K562 (cell line): ENCODE results near the gene C1orf167. TPM values are rescaled to one million over a fixed set of nuclear protein-coding genes. Genes with fewer than 3 reads are reported as not detected.

Experiments used
- ATAC-seq: fragments of 200-7000 bp; cut with Tn5 transposase; 3 replicates; pipeline ENCODE4 v1.9.1; 2020; ENCODE audit warnings: moderate library complexity
- BruUV-seq: library from RNA; stranded (reverse); fragments of 400-500 nt; replicated peaks from 2 replicates; lab custom pipeline; 2021; lab: Mats Ljungman, UMichigan
- CTCF ChIA-PET: fragments of 300-600 bp; formaldehyde crosslinking; extraction: SDS; loops from one replicate; lab custom pipeline; 2021; ENCODE audit warnings: low intra/inter-chr PET ratio; lab: Yijun Ruan, JAX
- POLR2A ChIA-PET: fragments of 300-600, 350-650 bp; sonication (Branson Sonifier 250); formaldehyde crosslinking; extraction: SDS; loops from one replicate; lab custom pipeline; 2021; ENCODE audit warnings: antibody characterized with exemption, inconsistent platforms; lab: Yijun Ruan, JAX
- DNase-seq, 4 experiments: peaks; one replicate each; pipeline versions ENCODE4 v3.0.0 to v3.0.0-alpha.2; 2011 to 2018; ENCODE audit warnings: low spot score in 3 of 4, mixed read lengths in 3 of 4; ENCODE audit errors: extremely low read depth in 1 of 4
- FAIRE-seq: peaks from 2 replicates; lab custom pipeline; 2011; peaks lifted over from hg19 to GRCh38; lab: Jason Lieb, UNC
- H2AFZ ChIP-seq: 2 replicates; pipeline ENCODE4 v1.6.0; 2011; ENCODE audit warnings: low read depth, low read length, control low read depth, inconsistent platforms
- H3K27ac ChIP-seq: fragments of 200-600 bp; 3 replicates; pipeline ENCODE4 v1.8.0; 2011; ENCODE audit warnings: low read depth, mild to moderate bottlenecking, control low read depth, inconsistent platforms, low read length, moderate library complexity, mixed read lengths; ENCODE audit errors: extremely low read depth
- H3K27me3 ChIP-seq, 2 experiments: fragments of 300-600 bp in 1 of 2; 2 replicates in 1 of 2; 3 replicates in 1 of 2; pipeline versions ENCODE4 v1.6.0 to v1.8.0; 2011; ENCODE audit warnings: inconsistent platforms in 2 of 2, low read length in 2 of 2, mild to moderate bottlenecking in 1 of 2, mixed read lengths in 1 of 2, moderate library complexity in 1 of 2; ENCODE audit not compliant: control insufficient read depth in 2 of 2, insufficient read depth in 2 of 2
- H3K36me3 ChIP-seq: fragments of 300-600 bp; 3 replicates; pipeline ENCODE4 v1.8.0; 2011; ENCODE audit warnings: mild to moderate bottlenecking, low read length, inconsistent platforms; ENCODE audit not compliant: control insufficient read depth, insufficient read depth
- H3K4me1 ChIP-seq, 2 experiments: fragments of 200-600 bp in 1 of 2; replicated peaks in 1 of 2; 2 replicates in 1 of 2; 3 replicates in 1 of 2; pipeline versions ENCODE4 v1.5.1 to v1.8.0; 2011; ENCODE audit warnings: inconsistent platforms in 2 of 2, low read length in 2 of 2, mild to moderate bottlenecking in 1 of 2, mixed read lengths in 1 of 2, moderate library complexity in 1 of 2; ENCODE audit not compliant: control insufficient read depth in 2 of 2, insufficient read depth in 2 of 2
- H3K4me2 ChIP-seq: 2 replicates; pipeline ENCODE4 v1.6.1; 2011; ENCODE audit warnings: low read length, control low read depth, inconsistent platforms, mixed read lengths; ENCODE audit not compliant: insufficient read depth
- H3K4me3 ChIP-seq: fragments of 200-600 bp; sonication (generic), shearing (Covaris generic); 2 replicates; pipeline ENCODE4 v1.5.1; 2016; ENCODE audit warnings: control low read depth, inconsistent platforms
- H3K79me2 ChIP-seq: fragments of 200-600 bp; 3 replicates; pipeline ENCODE4 v1.8.0; 2011; ENCODE audit warnings: low read length, inconsistent platforms; ENCODE audit not compliant: control insufficient read depth, insufficient read depth
- H3K9ac ChIP-seq, 2 experiments: 2 replicates each; pipeline versions ENCODE4 v1.6.0 to v1.6.1; 2011; ENCODE audit warnings: low read depth in 2 of 2, low read length in 2 of 2, control low read depth in 1 of 2, inconsistent platforms in 1 of 2, mild to moderate bottlenecking in 1 of 2, mixed read lengths in 1 of 2; ENCODE audit not compliant: insufficient read depth in 1 of 2
- H3K9me1 ChIP-seq: one replicate; pipeline ENCODE4 v1.6.0; 2011; ENCODE audit warnings: inconsistent platforms, mild to moderate bottlenecking, low read length, moderate library complexity; ENCODE audit not compliant: control insufficient read depth, insufficient read depth
- H3K9me3 ChIP-seq: replicated peaks from 2 replicates; pipeline ENCODE4 v1.5.1; 2011; ENCODE audit warnings: low read depth, low read length, inconsistent platforms; ENCODE audit not compliant: control insufficient read depth, insufficient read depth
- H4K20me1 ChIP-seq: replicated peaks from 2 replicates; pipeline ENCODE4 v1.6.1; 2011; ENCODE audit warnings: low read length, inconsistent platforms, mixed read lengths; ENCODE audit not compliant: control insufficient read depth, insufficient read depth
- CAMTA2 ChIP-seq: fragments of 250-450 bp; sonication (Bioruptor Pico); conservative IDR thresholded peaks from 2 replicates; pipeline ENCODE4 v1.5.1; 2022
- CREBBP ChIP-seq: IDR thresholded peaks from one replicate; pipeline ENCODE4 v1.6.1; 2012; ENCODE audit warnings: low read depth, mild to moderate bottlenecking, control low read depth, inconsistent platforms, low read length
- GMEB1 ChIP-seq: fragments of 250-450 bp; sonication (Bioruptor Pico); IDR thresholded peaks from 2 replicates; pipeline ENCODE4 v1.4.0; 2020; ENCODE audit warnings: mild to moderate bottlenecking
- IFI16 ChIP-seq: fragments of 250-450 bp; sonication (Bioruptor Pico); IDR thresholded peaks from 2 replicates; pipeline ENCODE4 v2.1.2; 2022; ENCODE audit warnings: mild to moderate bottlenecking, inconsistent platforms
- LCOR ChIP-seq: sonication (generic); formaldehyde crosslinking; IDR thresholded peaks from 2 replicates; pipeline ENCODE4 v1.8.0; 2022; ENCODE audit warnings: mild to moderate bottlenecking, missing genetic modification reagents
- POLR3G ChIP-seq: IDR thresholded peaks from 2 replicates; pipeline ENCODE4 v1.6.1; 2011; ENCODE audit not compliant: insufficient read length, insufficient replicate concordance; ENCODE audit errors: extremely low read depth
- RBM22 ChIP-seq: fragments of 200-400 bp; formaldehyde crosslinking; IDR thresholded peaks from 2 replicates; pipeline ENCODE4 v1.6.1; 2018; ENCODE audit warnings: low read length, low read depth; ENCODE audit not compliant: poor library complexity, severe bottlenecking
- RCOR1 ChIP-seq, 2 experiments: IDR thresholded peaks; 2 replicates each; pipeline ENCODE4 v1.6.1; 2012; ENCODE audit warnings: low read depth in 2 of 2, low read length in 2 of 2, borderline replicate concordance in 1 of 2, improper control_type of control experiment in 1 of 2
- SMAD2 ChIP-seq: fragments of 150-350 bp; IDR thresholded peaks from 2 replicates; pipeline ENCODE4 v1.6.1; 2014; ENCODE audit warnings: low read depth, mild to moderate bottlenecking, low read length
- ZKSCAN3 ChIP-seq: fragments of 250-450 bp; sonication (Bioruptor Pico); IDR thresholded peaks from 2 replicates; pipeline ENCODE4 v1.4.0; 2020
- ZNF239 ChIP-seq: fragments of 250-450 bp; sonication (Bioruptor Pico); IDR thresholded peaks from 2 replicates; pipeline ENCODE4 v1.4.0; 2020; ENCODE audit warnings: mild to moderate bottlenecking
- WGBS: fragments of 100-300 bp; shearing (Covaris generic); methylation state at CpG from one replicate; pipeline ENCODE4 v1.1.6; 2016; ENCODE audit warnings: low coverage, mixed read lengths; ENCODE audit not compliant: insufficient coverage; ENCODE audit errors: missing lambda C conversion rate; 5-methylcytosine and 5-hydroxymethylcytosine counted together
- in situ Hi-C: fragments of 300-500 bp; cut with MboI; formaldehyde crosslinking; loops from 4 replicates; pipeline ENCODE4 v1.15.0; 2018; ENCODE audit warnings: inconsistent platforms, mixed read lengths
- intact Hi-C: fragments of 100-400 bp; cut with micrococcal nuclease; formaldehyde crosslinking; loops from 2 replicates; pipeline ENCODE4 v1.14.2; 2022
- polyA plus RNA-seq, 8 experiments: library from polyadenylated mRNA; depleted of rRNA in 4 of 8; stranded (reverse) in 5 of 8; unstranded in 3 of 8; fragments of >200 nt; fragmentation: Nextera tagmentation in 2 of 8; fragmentation: Illumina TruSeq in 1 of 8; extraction: Ambion mirVana in 2 of 8; extraction: Trizol in 1 of 8; gene quantifications; 2 replicates each; pipeline versions ENCODE4 v1.2.1 to v1.2.3, GENCODE V29; 2011 to 2014; ENCODE audit warnings: inconsistent platforms in 1 of 8, missing spikeins in 1 of 8
- total RNA-seq, 7 experiments: library from RNA; depleted of rRNA in 6 of 7; stranded (reverse); fragments of >200 nt in 6 of 7; fragmentation: Illumina TruSeq in 2 of 7; extraction: Trizol in 2 of 7; gene quantifications; 2 replicates each; pipeline versions ENCODE4 v1.2.1 to v1.2.3, GENCODE V29; 2011 to 2021; ENCODE audit warnings: low replicate concordance in 1 of 7
- TF ChIP-seq, protein P1 (sequence below), 3 experiments: fragments of 200-800 bp in 1 of 3; fragments of 250-450 bp in 1 of 3; fragments of 450-650 bp in 1 of 3; sonication (Bioruptor Pico) in 1 of 3; sonication (Bioruptor generic) in 1 of 3; formaldehyde crosslinking in 1 of 3; IDR thresholded peaks; 2 replicates each; pipeline versions ENCODE4 v1.6.1 to v1.8.0; 2016 to 2022; ENCODE audit warnings: mild to moderate bottlenecking in 2 of 3, missing genetic modification characterization in 2 of 3, missing compliant biosample characterization in 1 of 3, moderate library complexity in 1 of 3
- TF ChIP-seq, protein P2 (sequence below), 2 experiments: IDR thresholded peaks; 2 replicates each; pipeline ENCODE4 v1.6.1; 2012; ENCODE audit warnings: improper control_type of control experiment in 2 of 2, low read depth in 2 of 2, low read length in 2 of 2, borderline replicate concordance in 1 of 2

Gene C1orf167
- total and polyA plus RNA-seq, 9 of the 15 experiments (the other 6 are each of a cell fraction or from before 2014, with no cell fraction given), result 0.22 to 0.86 (median 0.31) TPM; not detected in 2

DNA sequence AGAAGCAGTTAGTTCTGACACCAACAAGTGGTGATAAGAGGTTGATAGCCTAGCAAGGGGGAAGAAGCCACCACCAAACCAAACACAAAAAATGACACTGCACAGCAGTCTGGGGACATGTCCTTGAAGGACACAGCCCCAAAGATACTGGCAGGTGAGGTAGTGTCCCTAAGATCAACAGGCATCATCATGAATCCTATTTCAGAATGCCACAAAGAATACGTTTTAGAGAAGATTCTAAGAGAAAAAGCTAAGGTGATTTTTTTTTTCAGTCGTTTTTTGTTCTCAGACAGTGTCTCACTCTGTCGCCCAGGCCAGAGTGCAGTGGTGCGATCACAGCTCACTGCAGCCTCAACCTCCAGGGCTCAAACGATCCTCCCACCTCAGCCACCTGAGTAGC is 24.2 kb downstream of the C1orf167 start:
- 17% methylated on average over 5 of the region's 5 CpGs for WGBS
- peak overlapping the region; percentile 80 for H3K27ac ChIP-seq
- peaks cover 9% of the 10 kb centered on the region; the same call in 2 of the 3 replicates for H3K79me2 ChIP-seq
- H3K36me3 ChIP-seq, result peaks cover 36% of the 10 kb centered on the region; the same call in 2 of the 3 replicates
- no peaks in the 10 kb centered on the region for H3K27me3 ChIP-seq
- intact Hi-C loops, result no loop called here
- ATAC-seq, result peak; percentile 10
- BruUV-seq, result no TSS peak
- H3K9ac ChIP-seq, result peak overlapping the region in 1 of 2 experiments; percentile 51; a peak in 2 of 4 replicates
- no peaks in the 10 kb centered on the region for H3K9me3 ChIP-seq
- in situ Hi-C loops, result no loop called here
- peak; percentile 86 for FAIRE-seq
- ChIA-PET CTCF (no interaction called here), POLR2A (interaction anchor here (0.6 to 5.4 kb wide), 8 partner anchors 10 to 123 kb away, joined by 3 to 115 read pairs (median 8); no protein-coding TSS in a partner anchor)
- no peak overlapping the region for H3K4me3 ChIP-seq
- no peaks in the 10 kb centered on the region for H4K20me1 ChIP-seq
- H3K9me1 ChIP-seq, result no peaks in the 10 kb centered on the region
- H3K4me1 ChIP-seq, result peaks cover 55 to 76% of the 10 kb centered on the region in 2 experiments
- DNase-seq, result peak in 1 of 4 experiments; percentile 71
- no peak overlapping the region; the same call in 1 of the 2 replicates for H3K4me2 ChIP-seq
- H2AFZ ChIP-seq, result no peak overlapping the region
- TF ChIP-seq LCOR (CRISPR knock-in tag) (no peak), SMAD2 (no peak), RCOR1 (IDR thresholded peaks at IDR 0.05; ENCODE audit: borderline replicate concordance in 1 of 2, low read depth in 2 of 2, low read length in 2 of 2) (0 out of 4 replicates have a peak, but pooled peaks of 1 of the 2 experiments have one; percentile 14), ZKSCAN3 (CRISPR knock-in tag) (no peak), GMEB1 (peak; percentile 10; the same call in 1 of the 2 replicates), ZNF239 (CRISPR knock-in tag) (no peak), CREBBP (no peak), POLR3G (no peak), IFI16 (CRISPR knock-in tag) (no peak), CAMTA2 (CRISPR knock-in tag) (0 out of 2 replicates have a peak, but pooled peaks have one; percentile 16), RBM22 (no peak)
- TF ChIP-seq, protein P1, sequence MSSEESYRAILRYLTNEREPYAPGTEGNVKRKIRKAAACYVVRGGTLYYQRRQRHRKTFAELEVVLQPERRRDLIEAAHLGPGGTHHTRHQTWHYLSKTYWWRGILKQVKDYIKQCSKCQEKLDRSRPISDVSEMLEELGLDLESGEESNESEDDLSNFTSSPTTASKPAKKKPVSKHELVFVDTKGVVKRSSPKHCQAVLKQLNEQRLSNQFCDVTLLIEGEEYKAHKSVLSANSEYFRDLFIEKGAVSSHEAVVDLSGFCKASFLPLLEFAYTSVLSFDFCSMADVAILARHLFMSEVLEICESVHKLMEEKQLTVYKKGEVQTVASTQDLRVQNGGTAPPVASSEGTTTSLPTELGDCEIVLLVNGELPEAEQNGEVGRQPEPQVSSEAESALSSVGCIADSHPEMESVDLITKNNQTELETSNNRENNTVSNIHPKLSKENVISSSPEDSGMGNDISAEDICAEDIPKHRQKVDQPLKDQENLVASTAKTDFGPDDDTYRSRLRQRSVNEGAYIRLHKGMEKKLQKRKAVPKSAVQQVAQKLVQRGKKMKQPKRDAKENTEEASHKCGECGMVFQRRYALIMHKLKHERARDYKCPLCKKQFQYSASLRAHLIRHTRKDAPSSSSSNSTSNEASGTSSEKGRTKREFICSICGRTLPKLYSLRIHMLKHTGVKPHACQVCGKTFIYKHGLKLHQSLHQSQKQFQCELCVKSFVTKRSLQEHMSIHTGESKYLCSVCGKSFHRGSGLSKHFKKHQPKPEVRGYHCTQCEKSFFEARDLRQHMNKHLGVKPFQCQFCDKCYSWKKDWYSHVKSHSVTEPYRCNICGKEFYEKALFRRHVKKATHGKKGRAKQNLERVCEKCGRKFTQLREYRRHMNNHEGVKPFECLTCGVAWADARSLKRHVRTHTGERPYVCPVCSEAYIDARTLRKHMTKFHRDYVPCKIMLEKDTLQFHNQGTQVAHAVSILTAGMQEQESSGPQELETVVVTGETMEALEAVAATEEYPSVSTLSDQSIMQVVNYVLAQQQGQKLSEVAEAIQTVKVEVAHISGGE (CRISPR knock-in tag; IDR thresholded peaks at IDR 0.05), result 0 out of 6 replicates have a peak, but pooled peaks of 1 of the 3 experiments have one; percentile 29
- TF ChIP-seq, protein P2, sequence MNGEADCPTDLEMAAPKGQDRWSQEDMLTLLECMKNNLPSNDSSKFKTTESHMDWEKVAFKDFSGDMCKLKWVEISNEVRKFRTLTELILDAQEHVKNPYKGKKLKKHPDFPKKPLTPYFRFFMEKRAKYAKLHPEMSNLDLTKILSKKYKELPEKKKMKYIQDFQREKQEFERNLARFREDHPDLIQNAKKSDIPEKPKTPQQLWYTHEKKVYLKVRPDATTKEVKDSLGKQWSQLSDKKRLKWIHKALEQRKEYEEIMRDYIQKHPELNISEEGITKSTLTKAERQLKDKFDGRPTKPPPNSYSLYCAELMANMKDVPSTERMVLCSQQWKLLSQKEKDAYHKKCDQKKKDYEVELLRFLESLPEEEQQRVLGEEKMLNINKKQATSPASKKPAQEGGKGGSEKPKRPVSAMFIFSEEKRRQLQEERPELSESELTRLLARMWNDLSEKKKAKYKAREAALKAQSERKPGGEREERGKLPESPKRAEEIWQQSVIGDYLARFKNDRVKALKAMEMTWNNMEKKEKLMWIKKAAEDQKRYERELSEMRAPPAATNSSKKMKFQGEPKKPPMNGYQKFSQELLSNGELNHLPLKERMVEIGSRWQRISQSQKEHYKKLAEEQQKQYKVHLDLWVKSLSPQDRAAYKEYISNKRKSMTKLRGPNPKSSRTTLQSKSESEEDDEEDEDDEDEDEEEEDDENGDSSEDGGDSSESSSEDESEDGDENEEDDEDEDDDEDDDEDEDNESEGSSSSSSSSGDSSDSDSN (IDR thresholded peaks at IDR 0.05; ENCODE audit: borderline replicate concordance in 1 of 2, low read depth in 2 of 2, low read length in 2 of 2), result 0 out of 4 replicates have a peak, but pooled peaks of 1 of the 2 experiments have one; percentile 31
